Measurements from ENCODE around the gene SND1.
A peak's percentile ranks its signal among the peaks of the same experiment; 100 is the strongest.
"Not testable (repeated sequence)": the region's sequence is repeated elsewhere in the genome, so short reads cannot be mapped to it uniquely, and the experiment has no call there.

SND1 gene

GRCh38 chr7:128105228-128106022 lies 453.4 kb downstream of the SND1 start:
- H3K27ac ChIP-seq (ENCODE audit: low read length): no peak overlapping the region
- H3K27me3 ChIP-seq (replicated peaks; ENCODE audit: insufficient read depth, low read length): no peaks in the 10 kb centered on the region
- no peak overlapping the region for H3K4me2 ChIP-seq (ENCODE audit: low read depth, low read length)
- no peak overlapping the region for H3K9ac ChIP-seq (ENCODE audit: low read length)
- no peak overlapping the region for H2AFZ ChIP-seq (ENCODE audit: low read length)
- TF ChIP-seq CTCF (IDR thresholded peaks at IDR 0.05; ENCODE audit: low read length) (no peak), EZH2phosphoT487 (IDR thresholded peaks at IDR 0.05; ENCODE audit: low read length) (no peak), EZH2 (optimal IDR thresholded peaks at IDR 0.05; ENCODE audit: low read depth, low read length) (no peak)
- no peak overlapping the region for H3K4me3 ChIP-seq (ENCODE audit: low read length)
- H3K79me2 ChIP-seq (ENCODE audit: low read length): no peaks in the 10 kb centered on the region
- H3F3A ChIP-seq (ENCODE audit: insufficient read depth, low read length): peaks cover 28% of the 10 kb centered on the region
- H3K9me3 ChIP-seq (replicated peaks; ENCODE audit: insufficient read depth, low read length): no peaks in the 10 kb centered on the region
- H4K20me1 ChIP-seq (ENCODE audit: insufficient read depth, low read length): no peaks in the 10 kb centered on the region
- H3K4me1 ChIP-seq (ENCODE audit: low read length): peaks cover 33% of the 10 kb centered on the region
- DNase-seq: no peak
- H3K36me3 ChIP-seq (replicated peaks; ENCODE audit: insufficient read depth, low read length): no peaks in the 10 kb centered on the region
- no peaks in the 10 kb centered on the region for H3K9me2 ChIP-seq (replicated peaks; ENCODE audit: insufficient read depth, low read length)

GRCh38 chr7:128106821-128107220 lies 454.8 kb downstream of the SND1 start:
- TF ChIP-seq EZH2 (optimal IDR thresholded peaks at IDR 0.05; ENCODE audit: low read depth, low read length): no peak
- no peaks in the 10 kb centered on the region for H4K20me1 ChIP-seq (ENCODE audit: insufficient read depth, low read length)
- H3K79me2 ChIP-seq (ENCODE audit: low read length): no peaks in the 10 kb centered on the region
- H3K27me3 ChIP-seq (replicated peaks; ENCODE audit: insufficient read depth, low read length): no peaks in the 10 kb centered on the region
- H3K27ac ChIP-seq (ENCODE audit: low read length): peak overlapping the region; percentile 10; the same call in 1 of the 2 replicates
- peaks cover 47% of the 10 kb centered on the region for H3K4me1 ChIP-seq (ENCODE audit: low read length)
- H3K4me3 ChIP-seq (ENCODE audit: low read length): no peak overlapping the region
- H2AFZ ChIP-seq (ENCODE audit: low read length): no peak overlapping the region
- H3K9ac ChIP-seq (ENCODE audit: low read length): no peak overlapping the region
- no peaks in the 10 kb centered on the region for H3K36me3 ChIP-seq (replicated peaks; ENCODE audit: insufficient read depth, low read length)
- no peak overlapping the region for H3K4me2 ChIP-seq (ENCODE audit: low read depth, low read length)
- DNase-seq: no peak
- peaks cover 41% of the 10 kb centered on the region for H3F3A ChIP-seq (ENCODE audit: insufficient read depth, low read length)
- no peaks in the 10 kb centered on the region for H3K9me3 ChIP-seq (replicated peaks; ENCODE audit: insufficient read depth, low read length)
- H3K9me2 ChIP-seq (replicated peaks; ENCODE audit: insufficient read depth, low read length): no peaks in the 10 kb centered on the region

- Histone ChIP-seq H3F3A (ENCODE audit: insufficient read depth, low read length) (peaks cover 42% of the 10 kb centered on the region), H3K4me1 (ENCODE audit: low read length) (peaks cover 54% of the 10 kb centered on the region)
- H3K9me2 ChIP-seq (replicated peaks; ENCODE audit: insufficient read depth, low read length); H4K20me1 ChIP-seq (ENCODE audit: insufficient read depth, low read length); DNase-seq; H3K36me3 ChIP-seq (replicated peaks; ENCODE audit: insufficient read depth, low read length); H3K27ac ChIP-seq (ENCODE audit: low read length); H3K9ac ChIP-seq (ENCODE audit: low read length); H3K4me2 ChIP-seq (ENCODE audit: low read depth, low read length); H3K27me3 ChIP-seq (replicated peaks; ENCODE audit: insufficient read depth, low read length); H3K79me2 ChIP-seq (ENCODE audit: low read length); H2AFZ ChIP-seq (ENCODE audit: low read length); H3K9me3 ChIP-seq (replicated peaks; ENCODE audit: insufficient read depth, low read length); H3K4me3 ChIP-seq (ENCODE audit: low read length): not testable (repeated sequence)
These were observed 455.5 kb downstream of the SND1 start for GRCh38 chr7:128107516-128107915.

GRCh38 chr7:128108129-128108528 lies 456.1 kb downstream of the SND1 start:
- TF ChIP-seq EZH2phosphoT487 (IDR thresholded peaks at IDR 0.05; ENCODE audit: low read length): no peak
- no peak for TF ChIP-seq CTCF (IDR thresholded peaks at IDR 0.05; ENCODE audit: low read length)
- no peak for TF ChIP-seq EZH2 (optimal IDR thresholded peaks at IDR 0.05; ENCODE audit: low read depth, low read length)
- Histone ChIP-seq H3K9me2 (replicated peaks; ENCODE audit: insufficient read depth, low read length) (no peaks in the 10 kb centered on the region), H3K4me2 (ENCODE audit: low read depth, low read length) (peak overlapping the region; percentile 72), H3K36me3 (replicated peaks; ENCODE audit: insufficient read depth, low read length) (no peaks in the 10 kb centered on the region), H3K9ac (ENCODE audit: low read length) (no peak overlapping the region), H3K27me3 (replicated peaks; ENCODE audit: insufficient read depth, low read length) (no peaks in the 10 kb centered on the region), H3K79me2 (ENCODE audit: low read length) (no peaks in the 10 kb centered on the region), H3K4me1 (ENCODE audit: low read length) (peaks cover 60% of the 10 kb centered on the region), H3K9me3 (replicated peaks; ENCODE audit: insufficient read depth, low read length) (no peaks in the 10 kb centered on the region), H3F3A (ENCODE audit: insufficient read depth, low read length) (peaks cover 48% of the 10 kb centered on the region), H3K4me3 (ENCODE audit: low read length) (peak overlapping the region; percentile 21), H3K27ac (ENCODE audit: low read length) (peak overlapping the region; percentile 92), H4K20me1 (ENCODE audit: insufficient read depth, low read length) (no peaks in the 10 kb centered on the region), H2AFZ (ENCODE audit: low read length) (no peak overlapping the region)
- peak; percentile 10 for DNase-seq

Measured in MM.1S (cell line).